Activated B cell treated with CpG ODN at 0.5 μM for 24 hours (primary cell): ENCODE results near the gene PPTC7. TPM values are rescaled to one million over a fixed set of nuclear protein-coding genes. Genes with fewer than 3 reads are reported as not detected.
"Not testable (repeated sequence)": the region's sequence is repeated elsewhere in the genome, so short reads cannot be mapped to it uniquely, and the experiment has no call there.

Source experiments
- ATAC-seq: fragments of 200-7000 bp; cut with Tn5 transposase; one replicate; pipeline ENCODE4 v1.10.0; 2021; ENCODE audit warnings: low read depth, mild to moderate bottlenecking, moderate library complexity
- CTCF ChIA-PET: fragments of 350-600 bp; sonication (Branson Sonifier 250); formaldehyde crosslinking; loops from one replicate; lab custom pipeline; 2021; ENCODE audit warnings: antibody characterized with exemption; lab: Charles Lee
- POLR2A ChIA-PET: fragments of 350-600 bp; sonication (Branson Sonifier 250); formaldehyde crosslinking; loops from one replicate; lab custom pipeline; 2021; ENCODE audit warnings: antibody characterized with exemption; lab: Charles Lee
- DNase-seq: peaks from one replicate; pipeline ENCODE4 v3.0.0; 2022
- H3K27ac Mint-ChIP-seq: one replicate; pipeline ENCODE4 v1.8.0; 2020; ENCODE audit warnings: mixed read lengths
- H3K27me3 Mint-ChIP-seq: one replicate; pipeline ENCODE4 v1.8.0; 2021; ENCODE audit warnings: mixed read lengths
- H3K36me3 Mint-ChIP-seq: one replicate; pipeline ENCODE4 v1.8.0; 2021; ENCODE audit warnings: low read depth, mixed read lengths
- H3K4me1 Mint-ChIP-seq: one replicate; pipeline ENCODE4 v1.8.0; 2021; ENCODE audit warnings: mixed read lengths
- H3K4me3 Mint-ChIP-seq: one replicate; pipeline ENCODE4 v1.8.0; 2020; ENCODE audit warnings: mild to moderate bottlenecking, mixed read lengths
- H3K9me3 Mint-ChIP-seq: one replicate; pipeline ENCODE4 v1.8.0; 2020; ENCODE audit warnings: mixed read lengths
- intact Hi-C: fragments of 100-400 bp; cut with micrococcal nuclease; formaldehyde crosslinking; loops from one replicate; pipeline ENCODE4 v1.15.1; 2024
- total RNA-seq: library from RNA; stranded (reverse); gene quantifications from 2 replicates; pipeline ENCODE4 v1.2.3, GENCODE V29; 2022
- TF ChIP-seq, protein P1 (sequence below): fragments of 200-600 bp; IDR thresholded peaks from one replicate; pipeline ENCODE4 v1.8.0; 2022; ENCODE audit warnings: antibody characterized with exemption, mild to moderate bottlenecking

The PPTC7 gene
- total RNA-seq, 1 donor from 2014 or later: 40.8 TPM

DNA sequence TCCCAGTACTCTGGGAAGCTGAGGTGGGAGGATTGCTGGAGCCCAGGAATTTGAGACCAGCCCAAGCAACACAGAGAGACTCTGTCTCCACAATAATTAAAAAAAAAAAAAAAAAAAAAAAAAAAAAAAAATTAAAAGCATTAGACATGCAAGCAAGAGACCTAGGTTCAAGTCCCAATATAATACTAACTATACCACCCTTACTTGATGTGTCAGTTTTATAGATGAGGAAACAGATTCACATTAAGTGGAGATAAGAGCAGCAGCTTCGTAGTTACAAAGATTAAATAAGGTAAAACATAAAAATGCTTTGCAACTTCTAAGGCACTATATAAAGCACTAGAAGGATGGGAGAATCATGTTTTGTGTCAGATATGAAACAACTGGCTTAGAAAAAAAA lies 9.1 kb downstream of the PPTC7 start:
- no peak for ATAC-seq
- no peak for DNase-seq
- TF ChIP-seq, protein P1, sequence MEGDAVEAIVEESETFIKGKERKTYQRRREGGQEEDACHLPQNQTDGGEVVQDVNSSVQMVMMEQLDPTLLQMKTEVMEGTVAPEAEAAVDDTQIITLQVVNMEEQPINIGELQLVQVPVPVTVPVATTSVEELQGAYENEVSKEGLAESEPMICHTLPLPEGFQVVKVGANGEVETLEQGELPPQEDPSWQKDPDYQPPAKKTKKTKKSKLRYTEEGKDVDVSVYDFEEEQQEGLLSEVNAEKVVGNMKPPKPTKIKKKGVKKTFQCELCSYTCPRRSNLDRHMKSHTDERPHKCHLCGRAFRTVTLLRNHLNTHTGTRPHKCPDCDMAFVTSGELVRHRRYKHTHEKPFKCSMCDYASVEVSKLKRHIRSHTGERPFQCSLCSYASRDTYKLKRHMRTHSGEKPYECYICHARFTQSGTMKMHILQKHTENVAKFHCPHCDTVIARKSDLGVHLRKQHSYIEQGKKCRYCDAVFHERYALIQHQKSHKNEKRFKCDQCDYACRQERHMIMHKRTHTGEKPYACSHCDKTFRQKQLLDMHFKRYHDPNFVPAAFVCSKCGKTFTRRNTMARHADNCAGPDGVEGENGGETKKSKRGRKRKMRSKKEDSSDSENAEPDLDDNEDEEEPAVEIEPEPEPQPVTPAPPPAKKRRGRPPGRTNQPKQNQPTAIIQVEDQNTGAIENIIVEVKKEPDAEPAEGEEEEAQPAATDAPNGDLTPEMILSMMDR: no peak
- H3K27me3 Mint-ChIP-seq: no peaks in the 10 kb centered on the region
- CTCF ChIA-PET: interaction anchor here (1.2 to 1.4 kb wide), 2 partner anchors 8 to 28 kb away, joined by 3 read pairs; no protein-coding TSS in a partner anchor
- H3K4me3 Mint-ChIP-seq: no peak overlapping the region
- POLR2A ChIA-PET: interaction anchor here (0.6 to 2.6 kb wide), 6 partner anchors 7 to 122 kb away, joined by 3 to 29 read pairs (median 4); no protein-coding TSS in a partner anchor
- peaks cover 45% of the 10 kb centered on the region for H3K4me1 Mint-ChIP-seq
- intact Hi-C loops: no loop called here
- H3K27ac Mint-ChIP-seq: no peak overlapping the region
- H3K36me3 Mint-ChIP-seq: peaks cover 24% of the 10 kb centered on the region
- peaks cover 5% of the 10 kb centered on the region for H3K9me3 Mint-ChIP-seq

DNA sequence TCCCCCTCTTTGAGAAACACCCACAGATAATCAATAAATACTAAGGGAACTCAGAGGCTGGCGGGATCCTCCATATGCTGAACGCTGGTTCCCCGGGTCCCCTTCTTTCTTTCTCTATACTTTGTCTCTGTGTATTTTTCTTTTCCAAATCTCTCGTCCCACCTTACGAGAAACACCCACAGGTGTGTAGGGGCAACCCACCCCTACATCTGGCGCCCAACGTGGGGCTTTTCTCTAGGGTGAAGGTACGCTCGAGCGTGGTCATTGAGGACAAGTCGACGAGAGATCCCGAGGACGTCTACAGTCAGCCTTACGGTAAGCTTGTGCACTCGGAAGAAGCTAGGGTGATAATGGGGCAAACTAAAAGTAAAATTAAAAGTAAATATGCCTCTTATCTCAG lies 12.3 kb downstream of the PPTC7 start:
- Mint-ChIP-seq H3K4me1 (peaks cover 42% of the 10 kb centered on the region), H3K36me3 (peaks cover 26% of the 10 kb centered on the region)
- ATAC-seq, H3K9me3 Mint-ChIP-seq, CTCF ChIA-PET, H3K27ac Mint-ChIP-seq, H3K4me3 Mint-ChIP-seq, DNase-seq, H3K27me3 Mint-ChIP-seq, intact Hi-C loops, POLR2A ChIA-PET: not testable (repeated sequence)

DNA sequence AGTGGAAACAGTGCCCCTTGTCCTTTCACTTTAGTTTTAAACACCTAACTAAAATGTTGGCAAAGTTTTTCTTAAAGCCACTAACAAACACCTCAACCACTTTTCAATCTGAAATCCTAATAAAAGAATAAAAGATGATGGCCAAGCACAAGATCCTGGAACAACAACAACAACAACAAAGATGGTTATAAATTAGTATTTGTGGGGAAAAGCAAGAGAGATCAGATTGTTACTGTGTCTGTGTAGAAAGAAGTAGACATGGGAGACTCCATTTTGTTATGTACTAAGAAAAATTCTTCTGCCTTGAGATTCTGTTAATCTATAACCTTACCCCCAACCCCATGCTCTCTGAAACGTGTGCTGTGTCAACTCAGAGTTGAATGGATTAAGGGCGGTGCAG lies 13.3 kb downstream of the PPTC7 start:
- CTCF ChIA-PET, DNase-seq, POLR2A ChIA-PET, ATAC-seq, H3K4me3 Mint-ChIP-seq, intact Hi-C loops, H3K9me3 Mint-ChIP-seq, H3K27me3 Mint-ChIP-seq: not testable (repeated sequence)
- Mint-ChIP-seq H3K27ac (peak overlapping the region; percentile 18), H3K36me3 (peaks cover 26% of the 10 kb centered on the region), H3K4me1 (peaks cover 42% of the 10 kb centered on the region)

GRCh38 chr12:110568752-110569151 lies 14.4 kb downstream of the PPTC7 start:
- ChIA-PET POLR2A (interaction anchor here (0.7 kb wide), 1 partner anchor 9 kb away, joined by 6 read pairs; no protein-coding TSS in a partner anchor), CTCF (no interaction called here)
- intact Hi-C loops: no loop called here
- H3K4me3 Mint-ChIP-seq: no peak overlapping the region
- H3K36me3 Mint-ChIP-seq: peaks cover 26% of the 10 kb centered on the region
- peaks cover 3% of the 10 kb centered on the region for H3K9me3 Mint-ChIP-seq
- H3K27ac Mint-ChIP-seq: no peak overlapping the region
- peaks cover 48% of the 10 kb centered on the region for H3K4me1 Mint-ChIP-seq
- no peak for ATAC-seq
- DNase-seq: no peak
- H3K27me3 Mint-ChIP-seq: no peaks in the 10 kb centered on the region
- TF ChIP-seq, protein P1: no peak

- TF ChIP-seq, protein P1: no peak
- no peak for ATAC-seq
- peaks cover 64% of the 10 kb centered on the region for H3K4me1 Mint-ChIP-seq
- ChIA-PET POLR2A (interaction anchor here (0.6 to 2.1 kb wide), 3 partner anchors 8 to 14 kb away, joined by 3 to 5 read pairs (median 3); no protein-coding TSS in a partner anchor), CTCF (interaction anchor here (1.0 to 1.7 kb wide), 3 partner anchors 15 to 54 kb away, joined by 4 read pairs; no protein-coding TSS in a partner anchor)
- no peak overlapping the region for H3K4me3 Mint-ChIP-seq
- intact Hi-C loops: loop anchor here (1.0 kb wide), 1 partner anchor 10 kb away; no protein-coding TSS in a partner anchor
- peaks cover 3% of the 10 kb centered on the region for H3K9me3 Mint-ChIP-seq
- H3K27me3 Mint-ChIP-seq: no peaks in the 10 kb centered on the region
- peaks cover 17% of the 10 kb centered on the region for H3K36me3 Mint-ChIP-seq
- no peak for DNase-seq
- peak overlapping the region; percentile 61 for H3K27ac Mint-ChIP-seq
Measured at GRCh38 chr12:110566993-110567392, 16.1 kb downstream of the PPTC7 start.
